Spleen (tissue), 11 donors: ENCODE results near the gene SLC35C1. TPM values are rescaled to one million over a fixed set of nuclear protein-coding genes. Genes with fewer than 3 reads are reported as not detected.

Experiments used
- DNase-seq: peaks from one replicate; pipeline ENCODE4 v3.0.0-alpha.2; 2020
- H3K27ac ChIP-seq, 8 donors: fragments of 200-600 bp; sonication (generic) in 7 of 8; 1 replicate in 4 of 8; 2 replicates in 4 of 8; pipeline versions ENCODE4 v1.5.0 to v1.8.0; 2016 to 2021; ENCODE audit warnings: inconsistent platforms in 4 of 8, mild to moderate bottlenecking in 4 of 8, moderate library complexity in 1 of 8
- H3K27me3 ChIP-seq, 7 donors: fragments of 200-600 bp; sonication (generic) in 6 of 7; replicated peaks in 1 of 7; 1 replicate in 4 of 7; 2 replicates in 3 of 7; pipeline versions ENCODE4 v1.5.0 to v1.8.0; 2016 to 2021; ENCODE audit warnings: inconsistent platforms in 3 of 7, mild to moderate bottlenecking in 1 of 7
- H3K36me3 ChIP-seq, 6 donors: fragments of 200-600 bp; sonication (generic) in 5 of 6; 1 replicate in 4 of 6; 2 replicates in 2 of 6; pipeline versions ENCODE4 v1.5.0 to v1.8.0; 2016 to 2021; ENCODE audit warnings: inconsistent platforms in 2 of 6
- H3K4me1 ChIP-seq, 6 donors: fragments of 200-600 bp; sonication (generic) in 5 of 6; 1 replicate in 3 of 6; 2 replicates in 3 of 6; pipeline versions ENCODE4 v1.5.0 to v1.8.0; 2016 to 2021; ENCODE audit warnings: inconsistent platforms in 3 of 6
- H3K4me3 ChIP-seq, 8 donors: fragments of 200-600 bp; sonication (generic) in 7 of 8; 1 replicate in 4 of 8; 2 replicates in 4 of 8; pipeline versions ENCODE4 v1.5.0 to v1.8.0; 2016 to 2021; ENCODE audit warnings: inconsistent platforms in 4 of 8, mild to moderate bottlenecking in 4 of 8, moderate library complexity in 2 of 8
- H3K9me3 ChIP-seq, 8 donors: fragments of 200-600 bp; sonication (generic) in 7 of 8; 1 replicate in 4 of 8; 2 replicates in 4 of 8; pipeline versions ENCODE4 v1.5.0 to v1.8.0; 2016 to 2021; ENCODE audit warnings: inconsistent platforms in 4 of 8
- CTCF ChIP-seq, 11 experiments: fragments of 200-600 bp in 7 of 11; fragments of 450-650 bp in 4 of 11; sonication (generic) in 4 of 11; IDR thresholded peaks in 8 of 11; conservative IDR thresholded peaks in 3 of 11; 1 replicate in 7 of 11; 2 replicates in 4 of 11; pipeline versions ENCODE4 v1.4.0 to v1.8.0; 2016 to 2021; ENCODE audit warnings: antibody characterized with exemption in 11 of 11, inconsistent platforms in 4 of 11, mild to moderate bottlenecking in 1 of 11
- POLR2A ChIP-seq, 3 donors: fragments of 450-650 bp; IDR thresholded peaks; one replicate each; pipeline ENCODE4 v1.5.1; 2017; ENCODE audit warnings: antibody characterized with exemption in 3 of 3, mild to moderate bottlenecking in 1 of 3
- POLR2AphosphoS5 ChIP-seq, 3 donors: sonication (generic); formaldehyde crosslinking; IDR thresholded peaks; one replicate each; pipeline ENCODE4 v1.5.1; 2017; ENCODE audit warnings: antibody characterized with exemption in 3 of 3
- WGBS, 5 donors: extraction: QIAGEN DNeasy Blood & Tissue Kit in 3 of 5; methylation state at CpG; one replicate each; pipeline versions ENCODE4 v1.1.5 to v1.1.7; 2013 to 2018; 5-methylcytosine and 5-hydroxymethylcytosine counted together
- intact Hi-C: fragments of 100-400 bp; cut with DNase I; formaldehyde crosslinking; loops from one replicate; pipeline ENCODE4 v1.15.0; 2023; ENCODE audit warnings: low total_unique reads
- polyA plus RNA-seq, 3 donors: library from polyadenylated mRNA; stranded (reverse); fragments of 200-250 nt; gene quantifications; one replicate each; pipeline ENCODE4 v1.2.1, GENCODE V29; 2013
- total RNA-seq, 7 donors: library from RNA; depleted of rRNA in 3 of 7; stranded (reverse); fragments of >200 nt in 3 of 7; fragmentation: NEBNext Ultra II Directional in 4 of 7; extraction: Animal tissue kit (Norgen Biotek cat#: 25700) in 4 of 7; gene quantifications; one replicate each; pipeline versions ENCODE4 v1.1.0 to v1.2.1, GENCODE V29; 2016 to 2021
- donor health status: healthy with polysubstance abuse.
- donor health status: DM: no; HTN: no; CAD: no; lungs with moderate emphysema.
- donor health status: DM: no; HTN: no; CAD: no.
- donor health status: Bipolar disorder and iron deficiency.
- donor health status: healthy.
- donor health status: DM: no; HTN: no; CAD: no.
- donor health status: DM: yes; HTN: yes; CAD: no.

Gene SLC35C1
- total and polyA plus RNA-seq, 10 donors: 2.8 to 14.2 (median 10.4) TPM

DNA sequence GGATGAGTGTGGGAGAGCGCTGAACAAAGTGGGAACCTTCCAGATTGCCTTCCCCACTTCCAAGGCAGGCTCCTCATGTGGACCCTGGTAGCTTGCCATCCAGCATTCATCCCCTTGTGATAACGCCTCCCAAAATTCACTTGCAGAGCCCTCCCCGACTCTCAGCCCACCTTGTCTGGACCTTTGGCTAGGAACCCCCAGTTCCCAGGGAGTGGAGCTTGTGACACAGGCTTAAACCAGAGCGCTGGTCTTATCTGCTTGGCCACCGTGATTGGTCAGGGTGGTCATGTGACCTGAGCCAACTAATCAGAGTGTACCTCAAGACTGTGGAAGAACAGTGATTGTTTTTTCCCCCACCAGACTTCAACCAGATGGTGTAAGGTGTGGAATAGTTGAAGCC is 9.6 kb upstream of the SLC35C1 start:
- intact Hi-C loops: no loop called here
- WGBS, 5 donors: 80 to 93% (median 89%) methylated on average over 5 of the region's 5 CpGs
- Histone ChIP-seq H3K36me3 (no peaks in the 10 kb centered on the region), H3K4me3 (no peak overlapping the region), H3K4me1 (no peaks in the 10 kb centered on the region), H3K27me3 (peaks cover 0 to 16% (median 0%) of the 10 kb centered on the region in 7 donors), H3K9me3 (no peaks in the 10 kb centered on the region), H3K27ac (no peak overlapping the region)
- DNase-seq: no peak
- TF ChIP-seq POLR2AphosphoS5 (IDR thresholded peaks at IDR 0.05): no peak

DNA sequence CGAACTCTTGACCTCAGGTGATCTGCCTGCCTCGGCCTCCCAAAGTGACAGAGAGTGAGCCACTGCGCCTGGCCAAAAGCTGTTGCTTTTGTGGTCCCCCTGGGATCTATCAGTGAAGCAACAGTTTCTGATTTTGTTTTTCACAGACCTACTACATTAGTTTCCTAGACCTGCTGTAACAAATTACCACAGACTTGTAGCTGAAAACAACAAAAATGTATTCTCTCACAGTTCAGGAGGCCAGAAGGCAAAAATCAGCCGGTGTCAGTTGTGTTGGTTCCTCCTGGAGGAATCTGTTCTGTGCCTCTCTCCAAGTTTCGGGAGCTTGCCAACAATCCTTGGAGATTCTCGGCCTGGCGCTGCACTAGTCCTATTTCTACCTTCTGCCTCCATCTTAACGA is 8.5 kb upstream of the SLC35C1 start:
- no peaks in the 10 kb centered on the region for H3K36me3 ChIP-seq
- peaks cover 0 to 15% (median 0%) of the 10 kb centered on the region in 7 donors for H3K27me3 ChIP-seq
- TF ChIP-seq POLR2AphosphoS5 (IDR thresholded peaks at IDR 0.05): no peak
- no peak for TF ChIP-seq POLR2A (IDR thresholded peaks at IDR 0.05)
- no peak for TF ChIP-seq CTCF (IDR thresholded peaks at IDR 0.05 in 8 of 11, conservative IDR thresholded peaks at IDR 0.05 in 3 of 11)
- DNase-seq: no peak
- H3K4me3 ChIP-seq: no peak overlapping the region
- H3K9me3 ChIP-seq: no peaks in the 10 kb centered on the region
- WGBS, 5 donors: 91 to 96% (median 94%) methylated on average over 8 of the region's 8 CpGs
- no peaks in the 10 kb centered on the region for H3K4me1 ChIP-seq
- intact Hi-C loops: no loop called here
- H3K27ac ChIP-seq: no peak overlapping the region

- Histone ChIP-seq H3K27ac (no peak overlapping the region), H3K4me3 (no peak overlapping the region), H3K36me3 (no peaks in the 10 kb centered on the region), H3K4me1 (peaks cover 0 to 8% (median 5%) of the 10 kb centered on the region in 6 donors), H3K9me3 (no peaks in the 10 kb centered on the region), H3K27me3 (no peaks in the 10 kb centered on the region)
- WGBS, 5 donors: 90 to 92% (median 91%) methylated on average over 10 of the region's 10 CpGs
- no peak for TF ChIP-seq POLR2A (IDR thresholded peaks at IDR 0.05)
- no peak for TF ChIP-seq CTCF (IDR thresholded peaks at IDR 0.05 in 8 of 11, conservative IDR thresholded peaks at IDR 0.05 in 3 of 11)
- TF ChIP-seq POLR2AphosphoS5 (IDR thresholded peaks at IDR 0.05): no peak
- intact Hi-C loops: no loop called here
- DNase-seq: peak; percentile 49
These were observed 6.0 kb upstream of the SLC35C1 start for GRCh38 chr11:45798793-45799441.

- intact Hi-C loops: no loop called here
These were observed 5.4 kb upstream of the SLC35C1 start for GRCh38 chr11:45799562-45799961.

More at GRCh38 chr11:45799562-45799961, 5.4 kb upstream of the SLC35C1 start:
- H3K27ac ChIP-seq: no peak overlapping the region
- whole genome bisulfite sequencing, 5 donors: 90 to 100% (median 93%) methylated on average over 3 of the region's 3 CpGs
- no peak overlapping the region for H3K4me3 ChIP-seq
- no peak for DNase-seq
- no peaks in the 10 kb centered on the region for H3K27me3 ChIP-seq
- TF ChIP-seq POLR2A (IDR thresholded peaks at IDR 0.05): no peak
- no peak for TF ChIP-seq CTCF (IDR thresholded peaks at IDR 0.05 in 8 of 11, conservative IDR thresholded peaks at IDR 0.05 in 3 of 11)
- no peak for TF ChIP-seq POLR2AphosphoS5 (IDR thresholded peaks at IDR 0.05)
- H3K4me1 ChIP-seq: peaks cover 0 to 11% (median 9%) of the 10 kb centered on the region in 6 donors
- H3K36me3 ChIP-seq: no peaks in the 10 kb centered on the region
- no peaks in the 10 kb centered on the region for H3K9me3 ChIP-seq
